Skeletal muscle tissue (tissue), 4 donors: ENCODE results near the gene TMEM45B. TPM values are rescaled to one million over a fixed set of nuclear protein-coding genes. Genes with fewer than 3 reads are reported as not detected.
"Not testable (repeated sequence)": the region's sequence is repeated elsewhere in the genome, so short reads cannot be mapped to it uniquely, and the experiment has no call there.

Experiments
- H3K27ac ChIP-seq: one replicate; pipeline ENCODE4 v1.7.0; 2013; ENCODE audit warnings: mild to moderate bottlenecking, low read depth, low read length, inconsistent platforms
- H3K27me3 ChIP-seq, 3 donors: one replicate each; pipeline ENCODE4 v1.7.0; 2013; ENCODE audit warnings: low read length in 3 of 3; ENCODE audit not compliant: control insufficient read depth in 3 of 3, insufficient read depth in 3 of 3
- H3K36me3 ChIP-seq, 3 donors: one replicate each; pipeline ENCODE4 v1.7.0; 2013; ENCODE audit warnings: low read length in 3 of 3; ENCODE audit not compliant: control insufficient read depth in 3 of 3, insufficient read depth in 3 of 3
- H3K4me1 ChIP-seq, 3 donors: one replicate each; pipeline ENCODE4 v1.7.0; 2013; ENCODE audit warnings: low read length in 3 of 3, mild to moderate bottlenecking in 3 of 3; ENCODE audit not compliant: control insufficient read depth in 3 of 3, insufficient read depth in 3 of 3
- H3K4me3 ChIP-seq, 3 donors: one replicate each; pipeline ENCODE4 v1.7.0; 2013; ENCODE audit warnings: low read length in 3 of 3
- H3K9ac ChIP-seq, 3 donors: one replicate each; pipeline ENCODE4 v1.7.0; 2013; ENCODE audit warnings: low read length in 3 of 3, mild to moderate bottlenecking in 3 of 3, moderate library complexity in 2 of 3, low read depth in 1 of 3
- H3K9me3 ChIP-seq, 3 donors: one replicate each; pipeline ENCODE4 v1.7.0; 2013; ENCODE audit warnings: low read length in 3 of 3; ENCODE audit not compliant: control insufficient read depth in 3 of 3
- total RNA-seq: library from RNA; depleted of rRNA; stranded (reverse); fragments of >200 nt; gene quantifications from one replicate; pipeline ENCODE4 v1.2.3, GENCODE V29; 2014
- donor health status: Osteomylitis.

Gene TMEM45B
- not detected for total RNA-seq

- no peaks in the 10 kb centered on the region for H3K4me1 ChIP-seq
- H3K36me3 ChIP-seq = no peaks in the 10 kb centered on the region
- H3K27me3 ChIP-seq = peaks cover 9 to 29% (median 11%) of the 10 kb centered on the region in 3 donors
- no peak within 1 kb of the TSS for H3K27ac ChIP-seq
- H3K4me3 ChIP-seq = no peak within 1 kb of the TSS
- H3K9ac ChIP-seq = no peak within 1 kb of the TSS
- H3K9me3 ChIP-seq = peaks cover 0 to 3% (median 0%) of the 10 kb centered on the region in 3 donors
Measured at GRCh38 chr11:129815596-129816461, at the start of gene TMEM45B. Gene TMEM45B, plus strand, starts transcription at chr11:129815848. Its CDS starts 36,635 bp downstream, at chr11:129852483.

- no peaks in the 10 kb centered on the region for H3K36me3 ChIP-seq
- no peak overlapping the region for H3K9ac ChIP-seq
Measured at GRCh38 chr11:129766898-129767604, 48.6 kb upstream of the TMEM45B start.

GRCh38 chr11:129767827-129768226 lies 47.8 kb upstream of the TMEM45B start:
- no peak overlapping the region for H3K9ac ChIP-seq
- H3K27ac ChIP-seq = no peak overlapping the region
- peaks cover 0 to 5% (median 0%) of the 10 kb centered on the region in 3 donors for H3K27me3 ChIP-seq
- H3K4me3 ChIP-seq = no peak overlapping the region
- H3K4me1 ChIP-seq = no peaks in the 10 kb centered on the region
- no peaks in the 10 kb centered on the region for H3K36me3 ChIP-seq
- peaks cover 0 to 7% (median 0%) of the 10 kb centered on the region in 3 donors for H3K9me3 ChIP-seq

More at GRCh38 chr11:129766898-129767604, 48.6 kb upstream of the TMEM45B start:
- Histone ChIP-seq H3K27ac (no peak overlapping the region), H3K4me3 (no peak overlapping the region), H3K9me3 (peaks cover 0 to 4% (median 0%) of the 10 kb centered on the region in 3 donors), H3K27me3 (peaks cover 0 to 5% (median 0%) of the 10 kb centered on the region in 3 donors), H3K4me1 (no peaks in the 10 kb centered on the region)

- H3K4me3 ChIP-seq = no peak overlapping the region
- H3K9me3 ChIP-seq = peaks cover 0 to 7% (median 0%) of the 10 kb centered on the region in 3 donors
- H3K4me1 ChIP-seq = no peaks in the 10 kb centered on the region
- no peak overlapping the region for H3K27ac ChIP-seq
- H3K27me3 ChIP-seq = peaks cover 0 to 4% (median 0%) of the 10 kb centered on the region in 3 donors
- no peaks in the 10 kb centered on the region for H3K36me3 ChIP-seq
- no peak overlapping the region for H3K9ac ChIP-seq
Measured at GRCh38 chr11:129768356-129768755, 47.3 kb upstream of the TMEM45B start.

- Histone ChIP-seq H3K27ac (no peak overlapping the region), H3K4me3 (no peak overlapping the region), H3K9ac (no peak overlapping the region), H3K36me3 (no peaks in the 10 kb centered on the region), H3K27me3 (no peaks in the 10 kb centered on the region), H3K9me3 (peaks cover 0 to 7% (median 0%) of the 10 kb centered on the region in 3 donors), H3K4me1 (no peaks in the 10 kb centered on the region)
Measured at GRCh38 chr11:129769059-129769458, 46.6 kb upstream of the TMEM45B start.

GRCh38 chr11:129770993-129771392 lies 44.7 kb upstream of the TMEM45B start:
- Histone ChIP-seq H3K36me3 (no peaks in the 10 kb centered on the region), H3K9ac (no peak overlapping the region), H3K4me3 (no peak overlapping the region), H3K27ac (no peak overlapping the region), H3K27me3 (no peaks in the 10 kb centered on the region), H3K9me3 (peaks cover 0 to 7% (median 0%) of the 10 kb centered on the region in 3 donors), H3K4me1 (no peaks in the 10 kb centered on the region)

GRCh38 chr11:129771456-129771855 lies 44.2 kb upstream of the TMEM45B start:
- not testable (repeated sequence) for H3K9me3 ChIP-seq, H3K27me3 ChIP-seq, H3K4me3 ChIP-seq, H3K36me3 ChIP-seq, H3K9ac ChIP-seq, H3K4me1 ChIP-seq, H3K27ac ChIP-seq

GRCh38 chr11:129778877-129779276 lies 36.8 kb upstream of the TMEM45B start:
- no peak overlapping the region for H3K9ac ChIP-seq
- no peaks in the 10 kb centered on the region for H3K27me3 ChIP-seq
- no peak overlapping the region for H3K27ac ChIP-seq
- H3K4me3 ChIP-seq = no peak overlapping the region
- H3K4me1 ChIP-seq = no peaks in the 10 kb centered on the region
- no peaks in the 10 kb centered on the region for H3K9me3 ChIP-seq
- H3K36me3 ChIP-seq = no peaks in the 10 kb centered on the region

GRCh38 chr11:129779342-129779741 lies 36.3 kb upstream of the TMEM45B start:
- Histone ChIP-seq H3K36me3 (no peaks in the 10 kb centered on the region), H3K27me3 (no peaks in the 10 kb centered on the region), H3K4me3 (no peak overlapping the region), H3K9ac (no peak overlapping the region), H3K9me3 (no peaks in the 10 kb centered on the region), H3K4me1 (no peaks in the 10 kb centered on the region), H3K27ac (no peak overlapping the region)
